SU-DHL-6 (cell line): ENCODE measurements around the gene SF3B2.

Experiments
- H2AFZ ChIP-seq: fragments of 200-600 bp; sonication (generic); 2 replicates; pipeline ENCODE4 v1.6.1; 2014; ENCODE audit warnings: low read depth, mild to moderate bottlenecking, moderate library complexity, mixed read lengths, antibody characterized with exemption, low read length; ENCODE audit not compliant: severe bottlenecking
- H3F3A ChIP-seq: fragments of 200-600 bp; shearing (Covaris generic); 2 replicates; pipeline ENCODE4 v1.6.0; 2016; ENCODE audit warnings: antibody characterized with exemption, mild to moderate bottlenecking; ENCODE audit not compliant: insufficient read depth
- H3K27ac ChIP-seq: fragments of 200-600 bp; sonication (generic); 2 replicates; pipeline ENCODE4 v1.5.1; 2016; ENCODE audit warnings: low read depth, mild to moderate bottlenecking, low read length, moderate library complexity, mixed read lengths
- H3K27me3 ChIP-seq: fragments of 200-600 bp; sonication (generic), shearing (Covaris generic); 2 replicates; pipeline ENCODE4 v1.6.0; 2014; ENCODE audit warnings: mild to moderate bottlenecking, low read length
- H3K36me3 ChIP-seq: fragments of 200-600 bp; sonication (generic); 2 replicates; pipeline ENCODE4 v1.6.1; 2014; ENCODE audit warnings: mild to moderate bottlenecking, low read length, mixed read lengths
- H3K4me2 ChIP-seq: fragments of 300-600, 200-600 bp; shearing (Covaris generic), sonication (generic); 2 replicates; pipeline ENCODE4 v1.6.0; 2014; ENCODE audit warnings: low read length, low read depth, mild to moderate bottlenecking; ENCODE audit not compliant: poor library complexity, severe bottlenecking
- H3K4me3 ChIP-seq: fragments of 200-600 bp; sonication (generic); 2 replicates; pipeline ENCODE4 v1.5.1; 2014; ENCODE audit warnings: antibody characterized with exemption, low read length, mild to moderate bottlenecking, mixed read lengths; ENCODE audit not compliant: insufficient read depth, poor library complexity, severe bottlenecking
- H3K79me2 ChIP-seq: fragments of 200-600 bp; sonication (generic); 2 replicates; pipeline ENCODE4 v1.6.1; 2014; ENCODE audit warnings: mild to moderate bottlenecking, low read length, moderate library complexity; ENCODE audit not compliant: insufficient read depth
- H3K9ac ChIP-seq: fragments of 200-600 bp; sonication (generic); 2 replicates; pipeline ENCODE4 v1.7.0; 2014; ENCODE audit warnings: mild to moderate bottlenecking, low read length
- H3K9me2 ChIP-seq: fragments of 200-600 bp; sonication (generic); replicated peaks from 2 replicates; pipeline ENCODE4 v1.6.1; 2014; ENCODE audit warnings: low read length; ENCODE audit not compliant: insufficient read depth
- H3K9me3 ChIP-seq: fragments of 200-600 bp; sonication (generic); 2 replicates; pipeline ENCODE4 v1.6.1; 2014; ENCODE audit warnings: low read length, mixed read lengths; ENCODE audit not compliant: insufficient read depth
- H4K20me1 ChIP-seq: fragments of 200-600 bp; sonication (generic); 2 replicates; pipeline ENCODE4 v1.6.1; 2014; ENCODE audit warnings: low read depth, mild to moderate bottlenecking, antibody characterized with exemption, low read length, moderate library complexity, mixed read lengths
- CTCF ChIP-seq: fragments of 200-600 bp; sonication (generic); IDR thresholded peaks from one replicate; pipeline ENCODE4 v1.5.1; 2017; ENCODE audit warnings: antibody characterized with exemption, mild to moderate bottlenecking, low read length, moderate library complexity; ENCODE audit not compliant: insufficient read depth, poor library complexity, severe bottlenecking
- EZH2phosphoT487 ChIP-seq: fragments of 200-600 bp; sonication (generic), shearing (Covaris generic); conservative IDR thresholded peaks from 2 replicates; pipeline ENCODE4 v1.6.1; 2018; ENCODE audit warnings: mild to moderate bottlenecking, antibody characterized with exemption, low read length, moderate library complexity, mixed read lengths

Gene SF3B2

GRCh38 chr11:66059966-66060680, 8.0 kb downstream of the SF3B2 start:
- Histone ChIP-seq H2AFZ (no peak overlapping the region), H3K9me3 (no peaks in the 10 kb centered on the region), H3K9me2 (no peaks in the 10 kb centered on the region), H3K36me3 (peaks cover 63% of the 10 kb centered on the region), H3K27ac (no peak overlapping the region), H3F3A (peaks cover 10% of the 10 kb centered on the region; the same call in 1 of the 2 replicates), H3K4me2 (no peak overlapping the region), H3K79me2 (peaks cover 1% of the 10 kb centered on the region; the same call in 1 of the 2 replicates), H3K27me3 (no peaks in the 10 kb centered on the region), H3K4me3 (no peak overlapping the region), H4K20me1 (no peaks in the 10 kb centered on the region), H3K9ac (no peak overlapping the region)
- TF ChIP-seq CTCF (no peak), EZH2phosphoT487 (no peak)

GRCh38 chr11:66061268-66061667, 9.1 kb downstream of the SF3B2 start:
- no peak overlapping the region for H3K9ac ChIP-seq
- no peaks in the 10 kb centered on the region for H3K79me2 ChIP-seq
- no peaks in the 10 kb centered on the region for H4K20me1 ChIP-seq
- H2AFZ ChIP-seq, result no peak overlapping the region
- H3K9me2 ChIP-seq, result no peaks in the 10 kb centered on the region
- no peak overlapping the region for H3K4me3 ChIP-seq
- peaks cover 63% of the 10 kb centered on the region for H3K36me3 ChIP-seq
- H3K9me3 ChIP-seq, result no peaks in the 10 kb centered on the region
- no peak overlapping the region for H3K4me2 ChIP-seq
- no peak overlapping the region for H3K27ac ChIP-seq
- TF ChIP-seq CTCF (no peak), EZH2phosphoT487 (no peak)
- H3K27me3 ChIP-seq, result no peaks in the 10 kb centered on the region
- peaks cover 13% of the 10 kb centered on the region; the same call in 1 of the 2 replicates for H3F3A ChIP-seq

- H3K27ac ChIP-seq, result no peak overlapping the region
- H3K9ac ChIP-seq, result no peak overlapping the region
- H3K4me2 ChIP-seq, result no peak overlapping the region
- no peaks in the 10 kb centered on the region for H3K79me2 ChIP-seq
- TF ChIP-seq CTCF, result no peak
- no peak for TF ChIP-seq EZH2phosphoT487
- H2AFZ ChIP-seq, result no peak overlapping the region
- H3K9me2 ChIP-seq, result no peaks in the 10 kb centered on the region
- no peak overlapping the region for H3K4me3 ChIP-seq
- no peaks in the 10 kb centered on the region for H3K9me3 ChIP-seq
- no peaks in the 10 kb centered on the region for H4K20me1 ChIP-seq
- peaks cover 13% of the 10 kb centered on the region; the same call in 1 of the 2 replicates for H3F3A ChIP-seq
- H3K36me3 ChIP-seq, result peaks cover 65% of the 10 kb centered on the region
- H3K27me3 ChIP-seq, result no peaks in the 10 kb centered on the region
Measured at GRCh38 chr11:66062408-66062807, 10.2 kb downstream of the SF3B2 start.
